K562 (cell line): ENCODE results near the gene BFSP1. TPM values are rescaled to one million over a fixed set of nuclear protein-coding genes. Genes with fewer than 3 reads are reported as not detected.

Experiments
- FOXM1 ChIP-seq, 2 experiments: fragments of 450-650 bp in 1 of 2; sonication (generic) in 1 of 2; formaldehyde crosslinking in 1 of 2; IDR thresholded peaks; 2 replicates each; pipeline versions ENCODE4 v1.6.1 to v1.9.0; 2017 to 2022; ENCODE audit warnings: low read depth in 2 of 2, mild to moderate bottlenecking in 2 of 2, missing genetic modification reagents in 1 of 2, moderate library complexity in 1 of 2
- TCFL5 ChIP-seq: fragments of 250-450 bp; sonication (Bioruptor Pico); conservative IDR thresholded peaks from 2 replicates; pipeline ENCODE4 v1.6.1; 2021; ENCODE audit warnings: mild to moderate bottlenecking, moderate library complexity, matching md5 sums
- polyA plus RNA-seq, 8 experiments: library from polyadenylated mRNA; depleted of rRNA in 4 of 8; stranded (reverse) in 5 of 8; unstranded in 3 of 8; fragments of >200 nt; fragmentation: Nextera tagmentation in 2 of 8; fragmentation: Illumina TruSeq in 1 of 8; extraction: Ambion mirVana in 2 of 8; extraction: Trizol in 1 of 8; gene quantifications; 2 replicates each; pipeline versions ENCODE4 v1.2.1 to v1.2.3, GENCODE V29; 2011 to 2014; ENCODE audit warnings: inconsistent platforms in 1 of 8, missing spikeins in 1 of 8
- total RNA-seq, 7 experiments: library from RNA; depleted of rRNA in 6 of 7; stranded (reverse); fragments of >200 nt in 6 of 7; fragmentation: Illumina TruSeq in 2 of 7; extraction: Trizol in 2 of 7; gene quantifications; 2 replicates each; pipeline versions ENCODE4 v1.2.1 to v1.2.3, GENCODE V29; 2011 to 2021; ENCODE audit warnings: low replicate concordance in 1 of 7
- TF ChIP-seq, protein P1 (sequence below), 2 experiments: fragments of 450-650 bp; formaldehyde crosslinking in 1 of 2; IDR thresholded peaks; 2 replicates each; pipeline versions ENCODE4 v1.4.0 to v1.6.1; 2014 to 2020; ENCODE audit warnings: mild to moderate bottlenecking in 2 of 2, borderline replicate concordance in 1 of 2, low read depth in 1 of 2

The BFSP1 gene
- total and polyA plus RNA-seq, 9 of the 15 experiments (the other 6 are each of a cell fraction or from before 2014, with no cell fraction given), result 0.09 to 0.86 (median 0.40) TPM

DNA sequence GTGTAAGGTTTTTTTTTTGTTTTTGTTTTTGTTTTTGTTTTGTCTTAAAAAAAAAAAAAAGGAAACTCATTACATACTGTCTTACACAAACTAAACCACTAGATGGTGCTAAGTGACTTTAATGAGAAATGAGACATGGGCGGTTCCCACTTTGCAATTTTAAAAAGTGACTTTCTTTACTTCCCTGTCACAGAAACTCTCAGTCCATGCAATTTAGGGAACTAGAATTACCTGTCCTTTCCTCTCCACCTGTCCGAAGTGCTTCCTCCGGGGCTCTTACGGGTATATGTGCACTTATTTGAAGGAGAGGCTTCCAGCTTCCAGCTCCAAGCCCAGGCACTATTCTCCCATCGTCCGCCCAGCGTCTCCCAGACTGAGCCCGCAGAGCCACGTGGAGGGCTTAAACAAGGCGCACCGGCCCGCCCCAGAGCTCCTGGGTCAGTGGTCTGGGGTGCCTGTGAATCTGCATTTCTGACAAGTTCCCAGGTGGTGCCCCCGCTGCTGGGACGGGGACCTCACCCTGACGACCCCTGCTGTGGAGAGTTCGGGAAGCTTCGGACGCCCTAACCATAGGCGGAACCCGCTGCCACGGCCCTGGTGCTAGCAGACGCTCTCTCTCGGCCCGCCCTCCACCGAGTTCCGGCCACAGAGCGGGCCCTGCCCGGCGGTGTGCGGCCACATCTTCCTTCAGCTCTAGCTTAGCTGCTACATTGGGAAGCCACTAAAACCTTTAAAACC, 26.1 kb downstream of the BFSP1 start (continued):
- TF ChIP-seq, protein P1, sequence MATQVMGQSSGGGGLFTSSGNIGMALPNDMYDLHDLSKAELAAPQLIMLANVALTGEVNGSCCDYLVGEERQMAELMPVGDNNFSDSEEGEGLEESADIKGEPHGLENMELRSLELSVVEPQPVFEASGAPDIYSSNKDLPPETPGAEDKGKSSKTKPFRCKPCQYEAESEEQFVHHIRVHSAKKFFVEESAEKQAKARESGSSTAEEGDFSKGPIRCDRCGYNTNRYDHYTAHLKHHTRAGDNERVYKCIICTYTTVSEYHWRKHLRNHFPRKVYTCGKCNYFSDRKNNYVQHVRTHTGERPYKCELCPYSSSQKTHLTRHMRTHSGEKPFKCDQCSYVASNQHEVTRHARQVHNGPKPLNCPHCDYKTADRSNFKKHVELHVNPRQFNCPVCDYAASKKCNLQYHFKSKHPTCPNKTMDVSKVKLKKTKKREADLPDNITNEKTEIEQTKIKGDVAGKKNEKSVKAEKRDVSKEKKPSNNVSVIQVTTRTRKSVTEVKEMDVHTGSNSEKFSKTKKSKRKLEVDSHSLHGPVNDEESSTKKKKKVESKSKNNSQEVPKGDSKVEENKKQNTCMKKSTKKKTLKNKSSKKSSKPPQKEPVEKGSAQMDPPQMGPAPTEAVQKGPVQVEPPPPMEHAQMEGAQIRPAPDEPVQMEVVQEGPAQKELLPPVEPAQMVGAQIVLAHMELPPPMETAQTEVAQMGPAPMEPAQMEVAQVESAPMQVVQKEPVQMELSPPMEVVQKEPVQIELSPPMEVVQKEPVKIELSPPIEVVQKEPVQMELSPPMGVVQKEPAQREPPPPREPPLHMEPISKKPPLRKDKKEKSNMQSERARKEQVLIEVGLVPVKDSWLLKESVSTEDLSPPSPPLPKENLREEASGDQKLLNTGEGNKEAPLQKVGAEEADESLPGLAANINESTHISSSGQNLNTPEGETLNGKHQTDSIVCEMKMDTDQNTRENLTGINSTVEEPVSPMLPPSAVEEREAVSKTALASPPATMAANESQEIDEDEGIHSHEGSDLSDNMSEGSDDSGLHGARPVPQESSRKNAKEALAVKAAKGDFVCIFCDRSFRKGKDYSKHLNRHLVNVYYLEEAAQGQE (IDR thresholded peaks at IDR 0.05; ENCODE audit: borderline replicate concordance), result peak; percentile 45; the same call in 1 of the 2 replicates
- TF ChIP-seq, protein P1 (CRISPR knock-in tag; IDR thresholded peaks at IDR 0.05; ENCODE audit: low read depth), result no peak
- no peak for TF ChIP-seq TCFL5 (CRISPR knock-in tag)
- no peak for TF ChIP-seq FOXM1 (IDR thresholded peaks at IDR 0.05; ENCODE audit: low read depth)
- TF ChIP-seq FOXM1 (CRISPR knock-in tag; IDR thresholded peaks at IDR 0.05; ENCODE audit: low read depth), result no peak
